MM.1S (cell line): ENCODE measurements around the gene EBPL.

ENCODE experiments used
- CTCF ChIP-seq: fragments of 300-600 bp; sonication (generic); IDR thresholded peaks from 2 replicates; pipeline ENCODE4 v1.5.1; 2016; ENCODE audit warnings: antibody characterized with exemption, low read length, mixed read lengths
- EZH2 ChIP-seq: fragments of 300-600 bp; sonication (generic); optimal IDR thresholded peaks from 2 replicates; pipeline ENCODE3; 2017; ENCODE audit warnings: low read depth, mild to moderate bottlenecking, antibody characterized with exemption, low read length, mixed read lengths

DNA sequence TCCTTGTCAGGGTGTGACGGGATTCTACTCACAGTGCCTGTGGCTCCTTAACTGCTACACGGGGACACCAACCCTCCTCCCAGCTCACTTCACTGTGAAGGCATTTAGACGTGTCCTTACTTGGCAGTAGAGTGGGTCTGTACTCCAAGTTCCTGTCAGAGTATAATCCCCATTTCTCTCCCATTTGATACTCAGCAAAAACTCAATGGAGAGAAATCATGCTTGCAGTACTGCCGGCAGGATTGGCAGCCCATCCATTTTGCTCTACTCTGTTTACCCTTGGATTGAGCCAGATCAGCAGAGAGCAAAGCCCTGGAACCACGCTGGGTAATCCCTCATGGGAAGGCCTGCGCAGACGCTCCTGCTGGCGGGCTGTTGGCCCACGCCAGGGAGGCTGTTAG lies 34.0 kb downstream of the EBPL start:
- TF ChIP-seq EZH2 (no peak), CTCF (no peak)
